Ishikawa (cell line): ENCODE results near the gene HIF3A.

ENCODE experiments used
- CEBPB ChIP-seq: IDR thresholded peaks from 2 replicates; pipeline ENCODE4 v1.6.1; 2012
- CREB1 ChIP-seq: IDR thresholded peaks from 2 replicates; pipeline ENCODE4 v1.6.1; 2012; ENCODE audit warnings: low read depth
- EP300 ChIP-seq: IDR thresholded peaks from 2 replicates; pipeline ENCODE4 v1.6.1; 2012; ENCODE audit warnings: borderline replicate concordance
- FOXM1 ChIP-seq: IDR thresholded peaks from 2 replicates; pipeline ENCODE4 v1.6.1; 2012; ENCODE audit warnings: low read depth, borderline replicate concordance
- MAX ChIP-seq: IDR thresholded peaks from 2 replicates; pipeline ENCODE4 v1.6.1; 2012
- NFIC ChIP-seq: IDR thresholded peaks from 2 replicates; pipeline ENCODE4 v1.6.1; 2012
- RAD21 ChIP-seq: IDR thresholded peaks from 2 replicates; pipeline ENCODE4 v1.6.1; 2012; ENCODE audit warnings: low read depth
- TAF1 ChIP-seq: IDR thresholded peaks from 2 replicates; pipeline ENCODE4 v1.6.1; 2012; ENCODE audit warnings: low read depth, mild to moderate bottlenecking
- TEAD4 ChIP-seq: IDR thresholded peaks from 2 replicates; pipeline ENCODE4 v1.6.1; 2012
- YY1 ChIP-seq: IDR thresholded peaks from 2 replicates; pipeline ENCODE4 v1.6.1; 2012; ENCODE audit warnings: low read depth
- ZBTB7A ChIP-seq: IDR thresholded peaks from 2 replicates; pipeline ENCODE4 v1.6.1; 2012; ENCODE audit warnings: low read depth
- TF ChIP-seq, protein P1 (sequence below): IDR thresholded peaks from 2 replicates; pipeline ENCODE4 v1.6.1; 2012; ENCODE audit warnings: low read depth, mild to moderate bottlenecking
- TF ChIP-seq, protein P2 (sequence below): IDR thresholded peaks from 2 replicates; pipeline ENCODE4 v1.6.1; 2012

DNA sequence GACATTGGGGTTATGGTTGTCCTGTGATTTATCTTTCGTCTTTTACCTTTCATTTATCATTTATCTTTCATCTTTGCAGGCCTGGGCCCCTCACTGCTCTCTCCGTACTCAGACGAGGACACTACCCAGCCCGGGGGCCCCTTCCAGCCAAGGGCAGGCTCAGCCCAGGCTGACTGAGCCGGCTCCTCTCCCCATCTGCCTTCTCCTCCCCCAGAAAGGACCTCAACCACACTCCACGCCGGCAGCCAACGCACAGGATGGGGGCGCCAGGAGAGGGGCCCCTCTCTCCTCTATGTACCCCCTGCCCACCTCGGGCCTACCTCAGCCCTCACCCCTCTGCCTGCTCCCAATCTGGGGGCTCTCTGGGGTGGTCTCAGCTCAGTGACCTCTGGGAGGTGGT is 42.6 kb downstream of the HIF3A start:
- TF ChIP-seq, protein P1, sequence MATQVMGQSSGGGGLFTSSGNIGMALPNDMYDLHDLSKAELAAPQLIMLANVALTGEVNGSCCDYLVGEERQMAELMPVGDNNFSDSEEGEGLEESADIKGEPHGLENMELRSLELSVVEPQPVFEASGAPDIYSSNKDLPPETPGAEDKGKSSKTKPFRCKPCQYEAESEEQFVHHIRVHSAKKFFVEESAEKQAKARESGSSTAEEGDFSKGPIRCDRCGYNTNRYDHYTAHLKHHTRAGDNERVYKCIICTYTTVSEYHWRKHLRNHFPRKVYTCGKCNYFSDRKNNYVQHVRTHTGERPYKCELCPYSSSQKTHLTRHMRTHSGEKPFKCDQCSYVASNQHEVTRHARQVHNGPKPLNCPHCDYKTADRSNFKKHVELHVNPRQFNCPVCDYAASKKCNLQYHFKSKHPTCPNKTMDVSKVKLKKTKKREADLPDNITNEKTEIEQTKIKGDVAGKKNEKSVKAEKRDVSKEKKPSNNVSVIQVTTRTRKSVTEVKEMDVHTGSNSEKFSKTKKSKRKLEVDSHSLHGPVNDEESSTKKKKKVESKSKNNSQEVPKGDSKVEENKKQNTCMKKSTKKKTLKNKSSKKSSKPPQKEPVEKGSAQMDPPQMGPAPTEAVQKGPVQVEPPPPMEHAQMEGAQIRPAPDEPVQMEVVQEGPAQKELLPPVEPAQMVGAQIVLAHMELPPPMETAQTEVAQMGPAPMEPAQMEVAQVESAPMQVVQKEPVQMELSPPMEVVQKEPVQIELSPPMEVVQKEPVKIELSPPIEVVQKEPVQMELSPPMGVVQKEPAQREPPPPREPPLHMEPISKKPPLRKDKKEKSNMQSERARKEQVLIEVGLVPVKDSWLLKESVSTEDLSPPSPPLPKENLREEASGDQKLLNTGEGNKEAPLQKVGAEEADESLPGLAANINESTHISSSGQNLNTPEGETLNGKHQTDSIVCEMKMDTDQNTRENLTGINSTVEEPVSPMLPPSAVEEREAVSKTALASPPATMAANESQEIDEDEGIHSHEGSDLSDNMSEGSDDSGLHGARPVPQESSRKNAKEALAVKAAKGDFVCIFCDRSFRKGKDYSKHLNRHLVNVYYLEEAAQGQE: no peak
- TF ChIP-seq NFIC (no peak), EP300 (no peak), RAD21 (no peak), CREB1 (no peak), MAX (no peak), ZBTB7A (no peak), TEAD4 (no peak), TAF1 (no peak), YY1 (no peak), FOXM1 (no peak), CEBPB (no peak)
- TF ChIP-seq, protein P2, sequence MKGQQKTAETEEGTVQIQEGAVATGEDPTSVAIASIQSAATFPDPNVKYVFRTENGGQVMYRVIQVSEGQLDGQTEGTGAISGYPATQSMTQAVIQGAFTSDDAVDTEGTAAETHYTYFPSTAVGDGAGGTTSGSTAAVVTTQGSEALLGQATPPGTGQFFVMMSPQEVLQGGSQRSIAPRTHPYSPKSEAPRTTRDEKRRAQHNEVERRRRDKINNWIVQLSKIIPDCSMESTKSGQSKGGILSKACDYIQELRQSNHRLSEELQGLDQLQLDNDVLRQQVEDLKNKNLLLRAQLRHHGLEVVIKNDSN: no peak
